ENCODE data around the gene INSL3.
A peak's percentile ranks its signal among the peaks of the same experiment; 100 is the strongest.
"Not testable (repeated sequence)": the region's sequence is repeated elsewhere in the genome, so short reads cannot be mapped to it uniquely, and the experiment has no call there.

The INSL3 gene

GRCh38 chr19:17811681-17812080 is 9.6 kb downstream of the INSL3 start:
- FAIRE-seq = no peak

DNA sequence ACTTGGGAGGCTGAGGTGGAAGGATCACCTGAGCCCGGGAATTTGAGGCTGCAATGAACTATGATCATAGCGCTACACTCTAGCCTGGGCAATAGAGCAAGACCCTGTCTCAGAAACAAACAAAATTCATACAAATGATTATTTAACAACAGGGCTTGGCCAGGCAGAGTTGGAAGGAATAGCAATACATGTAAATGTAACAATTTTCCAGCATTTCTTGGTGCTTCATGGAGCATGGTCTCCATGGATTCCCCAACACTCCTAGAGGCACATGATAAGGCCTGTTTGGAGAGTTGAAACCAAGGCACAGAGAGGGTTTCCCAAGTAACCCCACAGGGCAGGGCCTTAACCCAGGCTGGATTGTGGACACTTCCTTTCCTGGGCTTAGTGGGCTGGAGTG is 10.2 kb downstream of the INSL3 start:
- FAIRE-seq = no peak

- FAIRE-seq = no peak
Observed at GRCh38 chr19:17807731-17808316, 13.5 kb downstream of the INSL3 start.

DNA sequence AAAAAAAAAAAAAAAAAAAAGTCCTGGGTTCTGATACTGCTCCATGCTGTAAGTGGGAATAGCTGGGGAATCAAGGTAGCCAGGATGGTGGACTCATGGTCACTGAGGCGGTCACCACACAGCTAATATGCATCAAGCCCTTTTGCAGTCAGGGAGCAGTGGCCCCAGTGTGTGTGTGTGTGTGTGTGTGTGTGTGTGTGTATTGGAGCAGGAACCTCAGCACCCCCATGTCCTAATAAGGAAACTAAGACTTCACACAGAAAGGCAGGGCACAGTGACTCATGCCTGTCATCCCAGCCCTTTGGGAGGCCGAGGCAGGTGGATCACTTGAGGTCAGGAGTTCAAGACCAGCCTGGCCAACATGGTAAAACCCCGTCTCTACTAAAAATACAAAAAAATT is 14.4 kb downstream of the INSL3 start:
- FAIRE-seq = no peak

- no peak for FAIRE-seq
Observed at GRCh38 chr19:17805427-17805826, 15.9 kb downstream of the INSL3 start.

DNA sequence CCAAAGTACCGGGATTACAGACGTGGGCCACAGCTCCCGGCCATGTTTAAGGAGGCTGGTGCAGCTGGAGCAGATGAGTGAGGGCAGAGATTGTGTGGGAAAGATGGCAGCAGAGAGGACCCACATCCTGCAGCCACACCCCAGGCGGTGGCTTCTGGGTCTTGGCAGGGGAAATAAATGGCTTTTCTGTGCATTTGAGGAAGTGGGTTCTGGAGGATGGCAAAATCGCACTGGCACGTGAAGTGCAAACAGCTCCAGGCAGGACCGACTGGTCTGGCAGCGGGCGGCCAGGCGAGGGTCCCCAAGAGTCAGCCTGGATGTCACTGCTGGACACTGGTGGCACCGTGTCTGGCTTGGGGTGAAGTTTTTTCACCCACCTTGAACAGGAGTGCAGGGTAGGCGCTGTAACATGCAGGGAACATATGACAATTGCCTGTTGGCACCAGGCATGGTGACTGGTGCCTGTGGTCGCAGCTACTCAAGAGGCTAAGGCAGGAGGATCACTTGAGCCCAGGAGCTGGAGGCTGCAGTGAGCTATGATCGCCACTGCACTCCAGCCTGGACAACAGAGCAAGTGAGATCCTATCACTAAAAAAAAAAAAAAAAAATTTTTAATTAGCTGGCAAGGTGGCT is 17.9 kb downstream of the INSL3 start:
- no peak for FAIRE-seq

GRCh38 chr19:17802137-17802858 is 19.0 kb downstream of the INSL3 start:
- no peak for FAIRE-seq

GRCh38 chr19:17798599-17798998 is 22.7 kb downstream of the INSL3 start:
- FAIRE-seq = not testable (repeated sequence)

DNA sequence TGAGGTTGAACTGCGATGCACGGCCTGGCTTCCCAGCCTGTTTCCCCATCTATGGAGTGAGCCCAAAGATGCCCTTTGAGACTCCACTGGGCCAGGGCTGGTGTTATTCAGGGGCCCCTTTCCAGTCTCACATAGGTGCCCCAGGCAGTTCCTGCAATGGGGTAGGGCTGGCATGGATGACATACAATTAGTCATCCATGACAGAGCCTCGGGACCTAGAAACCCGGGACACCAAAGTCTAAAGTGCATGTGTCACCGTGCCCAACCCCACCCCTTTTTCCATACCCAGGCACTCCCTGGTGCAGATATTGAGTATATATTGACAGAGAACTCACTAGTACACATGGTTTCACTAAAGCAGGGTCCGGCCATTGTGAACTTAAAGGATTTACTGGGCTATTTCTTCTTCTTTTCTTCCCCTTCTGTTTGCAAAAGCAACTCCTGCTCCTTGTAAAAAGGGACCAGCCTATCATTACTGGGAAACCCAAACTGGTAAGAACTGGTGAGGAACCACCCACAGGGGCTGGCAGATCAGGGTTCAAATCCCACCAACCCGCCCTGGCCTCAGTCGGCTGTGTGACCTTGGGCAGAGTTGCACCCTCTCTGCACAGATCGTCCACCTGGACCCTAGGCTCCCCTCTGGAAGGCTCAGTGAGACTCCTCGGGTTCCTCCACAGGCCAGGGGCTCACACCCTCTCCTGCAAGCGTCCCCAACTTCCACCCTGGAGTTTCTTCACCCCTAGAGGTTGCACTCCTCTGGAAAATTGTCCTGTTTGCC is 23.7 kb downstream of the INSL3 start:
- FAIRE-seq = no peak

DNA sequence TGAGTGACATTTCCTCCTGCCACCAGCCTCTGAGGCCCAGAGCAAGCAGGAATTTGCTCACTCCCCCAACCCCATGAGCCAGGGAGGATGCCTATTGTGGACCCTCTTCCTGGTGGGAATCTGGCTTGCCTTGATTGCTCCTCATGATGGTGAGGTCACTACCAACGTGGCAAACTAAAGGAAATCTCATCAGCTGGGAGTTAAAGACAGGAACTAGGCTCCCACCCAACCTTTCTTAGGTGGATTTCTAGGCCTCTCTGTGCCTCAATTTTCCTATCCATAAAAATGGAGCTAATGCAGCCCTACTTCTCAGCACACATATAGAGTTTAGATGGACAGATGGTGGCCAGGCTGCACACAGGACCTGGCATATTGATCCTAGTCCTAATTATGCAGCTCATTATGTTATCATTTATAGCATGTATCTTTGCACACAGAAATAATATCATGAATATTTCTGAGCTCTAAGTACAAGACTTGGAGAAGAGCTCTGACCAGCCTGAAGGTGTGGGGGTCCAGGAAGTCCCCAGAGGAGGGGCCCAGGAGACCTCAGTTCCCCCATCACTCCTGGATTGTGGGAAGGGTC is 24.4 kb downstream of the INSL3 start:
- FAIRE-seq = no peak

GRCh38 chr19:17796013-17796837 is 25.1 kb downstream of the INSL3 start:
- FAIRE-seq = no peak

- no peak for FAIRE-seq
Observed at GRCh38 chr19:17795495-17795856, 25.8 kb downstream of the INSL3 start.

- FAIRE-seq = no peak
Observed at GRCh38 chr19:17794731-17795494, 26.4 kb downstream of the INSL3 start, which contains the start of gene B3GNT3. TSS of gene B3GNT3 (plus strand) at chr19:17795138. CDS start at chr19:17807808, 12,670 bp downstream.

- FAIRE-seq = no peak
Observed at GRCh38 chr19:17794412-17794730, 26.9 kb downstream of the INSL3 start.

DNA sequence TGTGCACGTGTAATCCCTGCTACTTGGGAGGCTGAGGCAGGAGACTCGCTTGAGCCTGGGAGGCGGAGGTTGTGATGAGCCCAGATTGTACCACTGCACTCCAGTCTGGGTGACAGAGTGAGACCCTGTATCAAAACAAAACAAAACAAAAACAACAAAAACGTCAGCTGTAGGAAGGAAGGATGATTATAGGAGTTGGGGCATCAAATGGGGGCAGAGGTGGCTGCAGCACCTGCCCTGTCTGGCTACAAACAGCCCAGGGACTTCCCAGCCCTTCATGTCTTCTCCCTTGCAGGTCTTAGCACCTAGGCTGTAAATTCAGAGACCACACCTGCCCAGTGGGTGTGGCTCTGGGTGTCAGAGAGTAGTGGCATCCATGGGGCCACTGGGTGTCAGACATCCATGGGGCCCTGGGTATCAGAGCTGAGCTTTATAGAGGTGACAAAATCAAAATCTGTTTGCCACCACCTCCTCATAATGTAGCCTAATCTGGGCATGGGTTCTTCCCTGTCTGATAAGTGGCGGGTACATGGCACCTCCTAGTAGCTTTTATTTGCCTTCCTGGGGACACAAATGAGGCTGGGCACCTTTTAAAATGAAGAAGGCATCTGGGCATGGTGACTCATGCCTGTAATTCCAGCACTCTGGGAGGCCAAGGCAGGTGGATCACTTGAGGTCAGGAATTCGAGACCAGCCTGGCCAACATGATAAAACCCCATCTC is 31.1 kb downstream of the INSL3 start:
- FAIRE-seq = no peak

- no peak for FAIRE-seq
Observed at GRCh38 chr19:17788632-17789031, 32.7 kb downstream of the INSL3 start.

DNA sequence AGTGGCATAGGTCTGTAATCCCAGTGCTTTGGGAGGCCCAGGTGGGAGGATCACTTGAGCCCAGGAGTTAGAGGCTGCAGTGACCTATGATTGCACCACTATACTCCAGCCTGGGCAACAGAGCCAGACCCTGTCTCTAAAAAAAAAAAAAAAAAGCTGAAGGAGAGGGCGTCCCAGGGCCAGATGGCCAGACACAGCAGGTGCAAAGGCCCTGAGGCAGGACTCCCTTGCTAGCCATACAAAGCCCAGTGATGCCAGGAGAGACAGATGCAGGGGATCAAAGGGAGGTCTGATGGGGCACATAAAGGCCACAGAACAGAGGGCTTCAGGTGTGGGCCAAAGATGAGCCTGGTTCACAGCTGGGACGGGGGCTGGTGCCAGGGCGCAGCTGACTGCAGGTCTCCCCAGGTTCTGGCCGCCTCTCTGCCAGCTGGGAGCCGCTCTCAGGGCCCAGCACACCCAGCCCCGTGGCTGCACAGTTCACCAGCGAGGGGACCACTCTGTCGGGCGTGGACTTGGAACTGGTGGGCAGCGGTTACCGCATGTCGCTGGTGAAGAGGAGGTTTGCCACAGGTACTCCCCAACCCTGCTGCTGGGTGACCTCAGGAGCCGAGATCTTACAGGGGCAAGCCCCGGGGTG is 33.9 kb downstream of the INSL3 start:
- FAIRE-seq = no peak

DNA sequence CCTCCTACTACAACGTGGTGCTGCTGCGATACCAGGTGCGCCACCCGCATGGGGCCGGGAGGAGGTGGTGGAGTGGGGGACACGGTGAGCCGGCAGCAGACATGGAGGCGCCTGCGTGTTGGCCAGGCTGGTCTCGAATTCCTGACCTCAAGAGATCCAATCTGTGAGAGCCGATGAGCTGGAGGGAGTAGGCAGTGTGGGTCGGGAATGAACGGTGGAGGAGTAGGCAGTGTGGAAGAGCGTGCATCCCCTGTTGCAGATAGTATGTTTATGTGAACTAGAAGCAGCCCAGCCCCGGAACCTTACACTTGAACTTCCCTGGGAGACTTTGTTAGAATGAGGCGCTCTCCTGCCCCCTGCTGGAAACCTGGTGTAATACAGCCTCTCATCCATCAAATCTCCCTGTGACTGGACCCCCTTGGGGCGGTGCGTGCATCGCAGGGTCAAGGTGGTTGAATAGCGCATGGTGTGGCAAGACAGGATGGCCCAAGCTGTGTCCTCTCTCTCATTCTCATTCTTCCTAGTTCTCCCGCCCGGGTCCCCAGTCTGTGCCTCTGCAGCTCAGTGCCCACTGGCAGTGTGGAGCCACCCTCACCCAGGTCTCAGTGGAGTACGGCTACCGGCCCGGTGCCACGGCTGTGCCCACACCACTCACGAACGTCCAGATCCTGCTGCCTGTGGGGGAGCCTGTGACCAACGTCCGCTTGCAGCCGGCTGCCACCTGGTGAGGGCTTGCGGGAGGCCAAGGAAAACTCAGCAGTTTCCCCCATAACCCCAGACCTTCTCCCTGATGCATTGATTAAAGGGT is 36.9 kb downstream of the INSL3 start:
- FAIRE-seq = peak; percentile 91

DNA sequence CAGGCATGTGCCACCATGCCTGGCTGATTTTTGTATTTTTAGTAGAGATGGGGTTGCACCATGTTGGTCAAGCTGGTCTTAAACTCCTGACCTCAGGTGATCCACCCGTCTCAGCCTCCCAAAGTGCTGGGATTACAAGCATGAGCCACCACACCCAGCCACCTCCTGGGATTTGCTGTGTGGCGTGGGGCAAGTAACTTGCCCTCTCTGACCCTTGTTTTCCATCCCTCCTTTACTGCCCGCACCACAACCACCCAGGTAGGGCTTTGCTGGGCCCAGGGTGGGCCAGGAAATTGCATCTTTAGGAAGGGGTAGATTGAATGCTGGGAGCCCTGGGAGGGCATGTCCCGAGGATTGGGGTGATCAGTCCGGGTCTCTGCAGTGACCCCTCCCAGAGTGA is 37.6 kb downstream of the INSL3 start:
- FAIRE-seq = not testable (repeated sequence)

All from G401.6 (cell line).